Measurements from ENCODE around the gene IFT88.

Gene IFT88

DNA sequence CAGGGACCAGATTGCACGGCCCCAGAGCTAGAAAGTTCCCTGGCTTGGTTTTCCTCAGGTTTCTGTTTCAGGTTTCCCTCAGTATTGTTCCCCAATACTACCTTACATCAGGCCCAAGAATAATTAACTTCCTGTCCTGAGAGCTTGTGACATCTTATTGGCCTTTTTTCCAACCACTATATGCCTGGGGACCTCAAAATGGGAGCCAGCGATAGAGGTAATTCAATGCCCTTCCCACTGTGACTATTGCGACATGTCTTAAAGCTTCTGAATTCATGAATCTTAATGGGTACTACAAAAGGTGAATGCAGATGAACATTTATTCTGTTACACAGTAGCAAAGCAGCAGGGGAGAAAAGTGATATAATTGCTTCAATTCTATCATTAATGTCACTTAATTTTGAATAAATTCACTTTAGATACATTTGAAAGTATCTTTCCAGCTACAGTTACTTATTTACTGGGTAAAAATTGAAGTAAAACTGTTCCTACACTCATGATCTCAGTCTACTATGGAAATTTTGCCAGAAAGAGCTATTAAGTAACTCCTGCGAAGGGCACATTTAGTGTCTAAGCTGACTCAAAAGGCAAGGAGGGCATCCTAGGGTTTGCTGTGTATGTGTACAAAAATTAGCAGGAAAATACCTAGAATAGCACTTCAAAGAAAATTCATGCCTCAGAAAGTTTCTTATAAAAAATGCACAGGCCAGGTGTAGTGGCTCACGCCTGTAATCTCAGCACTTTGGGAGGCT, 45.4 kb upstream of the IFT88 start:
- H3K4me3 ChIP-seq (ENCODE audit: insufficient read depth, low read length, poor library complexity, severe bottlenecking) = no peak overlapping the region
- no peaks in the 10 kb centered on the region for H3F3A ChIP-seq (ENCODE audit: insufficient read depth)
- no peaks in the 10 kb centered on the region for H4K20me1 ChIP-seq (ENCODE audit: low read depth, low read length)
- H3K9me3 ChIP-seq (ENCODE audit: insufficient read depth, low read length) = no peaks in the 10 kb centered on the region
- no peaks in the 10 kb centered on the region for H3K79me2 ChIP-seq (ENCODE audit: insufficient read depth, low read length)
- no peak overlapping the region for H3K27ac ChIP-seq (ENCODE audit: low read depth, low read length)
- no peaks in the 10 kb centered on the region for H3K36me3 ChIP-seq (ENCODE audit: low read length)
- no peak overlapping the region for H3K9ac ChIP-seq (ENCODE audit: low read length)
- H2AFZ ChIP-seq (ENCODE audit: low read depth, low read length, severe bottlenecking) = no peak overlapping the region
- no peak overlapping the region for H3K4me2 ChIP-seq (ENCODE audit: low read depth, low read length, poor library complexity, severe bottlenecking)
- no peaks in the 10 kb centered on the region for H3K9me2 ChIP-seq (replicated peaks; ENCODE audit: insufficient read depth, low read length)
- H3K27me3 ChIP-seq (ENCODE audit: low read length) = no peaks in the 10 kb centered on the region
- TF ChIP-seq EZH2phosphoT487 (conservative IDR thresholded peaks at IDR 0.05; ENCODE audit: low read length) = no peak
- TF ChIP-seq, protein P1, sequence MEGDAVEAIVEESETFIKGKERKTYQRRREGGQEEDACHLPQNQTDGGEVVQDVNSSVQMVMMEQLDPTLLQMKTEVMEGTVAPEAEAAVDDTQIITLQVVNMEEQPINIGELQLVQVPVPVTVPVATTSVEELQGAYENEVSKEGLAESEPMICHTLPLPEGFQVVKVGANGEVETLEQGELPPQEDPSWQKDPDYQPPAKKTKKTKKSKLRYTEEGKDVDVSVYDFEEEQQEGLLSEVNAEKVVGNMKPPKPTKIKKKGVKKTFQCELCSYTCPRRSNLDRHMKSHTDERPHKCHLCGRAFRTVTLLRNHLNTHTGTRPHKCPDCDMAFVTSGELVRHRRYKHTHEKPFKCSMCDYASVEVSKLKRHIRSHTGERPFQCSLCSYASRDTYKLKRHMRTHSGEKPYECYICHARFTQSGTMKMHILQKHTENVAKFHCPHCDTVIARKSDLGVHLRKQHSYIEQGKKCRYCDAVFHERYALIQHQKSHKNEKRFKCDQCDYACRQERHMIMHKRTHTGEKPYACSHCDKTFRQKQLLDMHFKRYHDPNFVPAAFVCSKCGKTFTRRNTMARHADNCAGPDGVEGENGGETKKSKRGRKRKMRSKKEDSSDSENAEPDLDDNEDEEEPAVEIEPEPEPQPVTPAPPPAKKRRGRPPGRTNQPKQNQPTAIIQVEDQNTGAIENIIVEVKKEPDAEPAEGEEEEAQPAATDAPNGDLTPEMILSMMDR (IDR thresholded peaks at IDR 0.05; ENCODE audit: insufficient read depth, low read length, poor library complexity, severe bottlenecking) = no peak

DNA sequence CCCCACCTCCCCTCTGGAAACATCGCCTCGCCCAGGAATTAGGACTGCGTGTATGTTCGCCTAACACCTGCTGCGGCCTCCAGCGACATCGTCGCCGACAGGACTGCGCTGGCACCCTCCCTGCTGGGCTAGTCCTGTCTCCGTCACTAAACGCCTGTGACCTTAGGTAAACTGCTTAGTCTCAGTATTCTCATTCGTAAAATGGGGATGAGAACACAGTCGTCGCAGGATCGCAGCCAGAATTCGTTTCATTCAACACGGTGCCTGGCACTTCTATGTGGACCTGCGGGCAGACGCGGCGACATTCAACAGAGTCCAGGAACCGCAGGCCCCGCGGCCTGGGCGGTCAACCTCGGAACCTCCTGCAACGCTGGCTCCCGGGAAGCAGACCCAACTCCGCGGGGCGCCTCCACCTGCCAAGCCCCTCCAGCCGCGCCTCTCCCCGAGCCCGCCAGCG, 41.8 kb upstream of the IFT88 start:
- Histone ChIP-seq H3F3A (ENCODE audit: insufficient read depth) (no peaks in the 10 kb centered on the region), H4K20me1 (ENCODE audit: low read depth, low read length) (no peaks in the 10 kb centered on the region), H3K9me3 (ENCODE audit: insufficient read depth, low read length) (no peaks in the 10 kb centered on the region), H2AFZ (ENCODE audit: low read depth, low read length, severe bottlenecking) (peak overlapping the region; percentile 77), H3K9me2 (replicated peaks; ENCODE audit: insufficient read depth, low read length) (no peaks in the 10 kb centered on the region), H3K27ac (ENCODE audit: low read depth, low read length) (no peak overlapping the region), H3K4me2 (ENCODE audit: low read depth, low read length, poor library complexity, severe bottlenecking) (peak overlapping the region; percentile 61), H3K79me2 (ENCODE audit: insufficient read depth, low read length) (no peaks in the 10 kb centered on the region), H3K4me3 (ENCODE audit: insufficient read depth, low read length, poor library complexity, severe bottlenecking) (peak overlapping the region; percentile 50), H3K36me3 (ENCODE audit: low read length) (no peaks in the 10 kb centered on the region), H3K27me3 (ENCODE audit: low read length) (no peaks in the 10 kb centered on the region), H3K9ac (ENCODE audit: low read length) (peak overlapping the region; percentile 55)
- no peak for TF ChIP-seq EZH2phosphoT487 (conservative IDR thresholded peaks at IDR 0.05; ENCODE audit: low read length)
- TF ChIP-seq, protein P1 (IDR thresholded peaks at IDR 0.05; ENCODE audit: insufficient read depth, low read length, poor library complexity, severe bottlenecking) = no peak

DNA sequence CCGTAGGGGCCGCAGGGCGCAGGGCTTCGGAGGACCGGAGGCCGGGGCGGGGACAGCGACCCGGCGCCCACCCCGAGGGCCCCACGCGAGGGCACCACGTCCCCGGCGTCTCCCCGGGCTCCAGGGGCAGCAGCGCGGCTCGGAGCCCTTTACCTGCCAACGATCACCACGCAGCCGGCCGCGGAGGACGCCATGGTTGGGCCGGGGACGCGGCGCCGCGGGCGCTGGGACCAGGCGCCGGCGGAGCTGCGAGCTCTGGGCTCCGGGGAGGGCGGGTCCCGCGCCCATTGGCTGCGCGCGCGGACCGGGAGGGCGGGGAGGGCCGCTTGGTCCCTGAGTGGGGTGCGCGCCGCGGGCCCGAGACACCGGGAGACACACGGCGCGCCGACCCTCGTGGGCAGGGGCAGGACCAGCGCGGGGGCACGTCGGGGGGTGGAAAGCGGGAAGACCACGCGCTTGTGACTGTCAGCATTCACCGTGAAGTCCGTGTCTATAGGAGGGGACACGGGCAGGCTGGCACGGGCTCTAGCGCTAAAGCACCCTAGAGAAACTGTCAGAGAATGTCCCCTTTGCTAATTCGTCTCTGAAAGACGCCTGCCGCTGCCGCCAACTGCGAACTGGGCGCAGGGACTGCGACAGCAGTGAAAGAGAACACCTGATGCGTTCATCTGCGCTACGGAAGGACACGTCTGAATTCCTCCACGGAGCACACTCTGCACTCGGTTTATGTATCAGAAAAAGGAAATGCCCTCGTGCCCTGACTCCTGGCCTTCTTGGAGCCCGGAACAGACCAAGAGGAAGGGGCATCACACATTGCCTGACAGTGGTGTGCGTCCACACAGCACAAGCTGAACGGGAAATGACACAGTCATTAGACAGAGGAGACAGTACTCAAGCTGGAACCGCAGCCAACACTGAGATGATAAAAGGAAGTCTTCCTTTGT, 41.1 kb upstream of the IFT88 start, which contains the start of gene CRYL1:
Gene CRYL1 (minus strand): TSS at position 257 of the 944 bp plus-strand sequence. CDS start 63 bp downstream, at position 194.
- peak within 1 kb of the TSS; percentile 61 for H3K4me2 ChIP-seq (ENCODE audit: low read depth, low read length, poor library complexity, severe bottlenecking)
- no peaks in the 10 kb centered on the region for H3K36me3 ChIP-seq (ENCODE audit: low read length)
- no peaks in the 10 kb centered on the region for H3F3A ChIP-seq (ENCODE audit: insufficient read depth)
- H3K79me2 ChIP-seq (ENCODE audit: insufficient read depth, low read length) = no peaks in the 10 kb centered on the region
- peak within 1 kb of the TSS; percentile 50 for H3K4me3 ChIP-seq (ENCODE audit: insufficient read depth, low read length, poor library complexity, severe bottlenecking)
- peak within 1 kb of the TSS; percentile 77 for H2AFZ ChIP-seq (ENCODE audit: low read depth, low read length, severe bottlenecking)
- no peak for TF ChIP-seq EZH2phosphoT487 (conservative IDR thresholded peaks at IDR 0.05; ENCODE audit: low read length)
- TF ChIP-seq, protein P1 (IDR thresholded peaks at IDR 0.05; ENCODE audit: insufficient read depth, low read length, poor library complexity, severe bottlenecking) = no peak
- peak within 1 kb of the TSS; percentile 55 for H3K9ac ChIP-seq (ENCODE audit: low read length)
- H4K20me1 ChIP-seq (ENCODE audit: low read depth, low read length) = no peaks in the 10 kb centered on the region
- no peaks in the 10 kb centered on the region for H3K9me3 ChIP-seq (ENCODE audit: insufficient read depth, low read length)
- no peaks in the 10 kb centered on the region for H3K9me2 ChIP-seq (replicated peaks; ENCODE audit: insufficient read depth, low read length)
- no peak within 1 kb of the TSS for H3K27ac ChIP-seq (ENCODE audit: low read depth, low read length)
- H3K27me3 ChIP-seq (ENCODE audit: low read length) = no peaks in the 10 kb centered on the region

Data from SU-DHL-6 (cell line).